CD14-positive monocyte (primary cell): ENCODE measurements around the gene PLCH2. TPM values are rescaled to one million over a fixed set of nuclear protein-coding genes. Genes with fewer than 3 reads are reported as not detected.

ENCODE experiments used
- DNase-seq, 3 donors: peaks; one replicate each; pipeline ENCODE4 v3.0.0-alpha.2; 2011 to 2022
- H2AFZ ChIP-seq: 2 replicates; pipeline ENCODE4 v1.6.0; 2012; ENCODE audit warnings: mild to moderate bottlenecking, low read depth, low read length, inconsistent platforms; ENCODE audit not compliant: insufficient read depth, poor library complexity, severe bottlenecking
- H3K27ac ChIP-seq, 2 donors: 1 replicate in 1 of 2; 2 replicates in 1 of 2; pipeline ENCODE4 v1.5.1; 2012 to 2013; ENCODE audit warnings: low read length in 2 of 2, control low read depth in 1 of 2, inconsistent platforms in 1 of 2, low read depth in 1 of 2, mild to moderate bottlenecking in 1 of 2
- H3K27me3 ChIP-seq, 2 donors: one replicate each; pipeline versions ENCODE4 v1.6.0 to v1.6.1; 2011 to 2013; ENCODE audit warnings: low read length in 2 of 2; ENCODE audit not compliant: control insufficient read depth in 2 of 2, insufficient read depth in 2 of 2
- H3K36me3 ChIP-seq, 2 donors: replicated peaks in 1 of 2; 1 replicate in 1 of 2; 2 replicates in 1 of 2; pipeline versions ENCODE4 v1.5.1 to v1.6.1; 2012 to 2013; ENCODE audit warnings: low read length in 2 of 2, control low read depth in 1 of 2, inconsistent platforms in 1 of 2, mild to moderate bottlenecking in 1 of 2; ENCODE audit not compliant: insufficient read depth in 2 of 2, control insufficient read depth in 1 of 2
- H3K4me1 ChIP-seq, 2 donors: 1 replicate in 1 of 2; 2 replicates in 1 of 2; pipeline versions ENCODE4 v1.5.1 to v1.6.1; 2012 to 2013; ENCODE audit warnings: low read length in 2 of 2, control low read depth in 1 of 2, inconsistent platforms in 1 of 2, mild to moderate bottlenecking in 1 of 2, moderate library complexity in 1 of 2; ENCODE audit not compliant: insufficient read depth in 2 of 2, control insufficient read depth in 1 of 2
- H3K4me2 ChIP-seq: replicated peaks from 2 replicates; pipeline ENCODE3; 2012; ENCODE audit warnings: low read length, moderate library complexity, mild to moderate bottlenecking; ENCODE audit not compliant: poor library complexity, severe bottlenecking; ENCODE audit errors: extremely low read depth
- H3K4me3 ChIP-seq, 3 experiments: fragments of 200-600 bp in 1 of 3; sonication (generic) in 1 of 3; replicated peaks in 1 of 3; 1 replicate in 2 of 3; 2 replicates in 1 of 3; pipeline ENCODE4 v1.5.1; 2011 to 2013; ENCODE audit warnings: low read length in 3 of 3, mild to moderate bottlenecking in 3 of 3, control low read depth in 2 of 3, low read depth in 2 of 3, inconsistent platforms in 1 of 3, moderate library complexity in 1 of 3
- H3K79me2 ChIP-seq: 2 replicates; pipeline ENCODE4 v1.6.0; 2012; ENCODE audit warnings: mild to moderate bottlenecking, control low read depth, inconsistent platforms, low read length, moderate library complexity; ENCODE audit not compliant: insufficient read depth
- H3K9ac ChIP-seq: 2 replicates; pipeline ENCODE4 v1.6.0; 2017; ENCODE audit warnings: low read length, mild to moderate bottlenecking; ENCODE audit not compliant: insufficient read depth, poor library complexity, severe bottlenecking
- H3K9me3 ChIP-seq, 2 donors: replicated peaks in 1 of 2; 1 replicate in 1 of 2; 2 replicates in 1 of 2; pipeline versions ENCODE4 v1.5.1 to v1.6.1; 2012 to 2013; ENCODE audit warnings: low read length in 2 of 2, control low read depth in 1 of 2; ENCODE audit not compliant: control insufficient read depth in 1 of 2, insufficient read depth in 1 of 2
- H4K20me1 ChIP-seq: 2 replicates; pipeline ENCODE4 v1.6.0; 2012; ENCODE audit warnings: mild to moderate bottlenecking, low read length, control low read depth, moderate library complexity; ENCODE audit not compliant: insufficient read depth
- H3K27ac Mint-ChIP-seq, 7 donors: one replicate each; pipeline ENCODE4 v1.8.0; 2020; ENCODE audit warnings: mild to moderate bottlenecking in 7 of 7, mixed read lengths in 7 of 7, moderate library complexity in 6 of 7, inconsistent platforms in 2 of 7
- H3K27me3 Mint-ChIP-seq, 3 donors: one replicate each; pipeline ENCODE4 v1.8.0; 2021 to 2022; ENCODE audit warnings: low read depth in 3 of 3, mild to moderate bottlenecking in 3 of 3, mixed read lengths in 3 of 3, moderate library complexity in 3 of 3, inconsistent platforms in 1 of 3
- H3K36me3 Mint-ChIP-seq, 2 donors: one replicate each; pipeline ENCODE4 v1.8.0; 2020; ENCODE audit warnings: mixed read lengths in 2 of 2, inconsistent platforms in 1 of 2, mild to moderate bottlenecking in 1 of 2
- H3K4me1 Mint-ChIP-seq: one replicate; pipeline ENCODE4 v1.8.0; 2020; ENCODE audit warnings: mild to moderate bottlenecking, mixed read lengths
- H3K4me3 Mint-ChIP-seq, 2 donors: one replicate each; pipeline ENCODE4 v1.8.0; 2020; ENCODE audit warnings: mild to moderate bottlenecking in 2 of 2, mixed read lengths in 2 of 2, moderate library complexity in 1 of 2
- H3K9me3 Mint-ChIP-seq, 7 donors: one replicate each; pipeline ENCODE4 v1.8.0; 2020 to 2022; ENCODE audit warnings: mixed read lengths in 7 of 7, mild to moderate bottlenecking in 6 of 7, moderate library complexity in 6 of 7, inconsistent platforms in 2 of 7
- WGBS: methylation state at CpG from one replicate; pipeline ENCODE4 v1.1.5; 2013; ENCODE audit warnings: missing lambda C conversion rate; ENCODE audit not compliant: insufficient coverage; 5-methylcytosine and 5-hydroxymethylcytosine counted together
- intact Hi-C, 2 donors: fragments of 100-400 bp; cut with micrococcal nuclease; formaldehyde crosslinking; loops; one replicate each; pipeline versions ENCODE4 v1.15.0 to v1.15.1; 2023
- polyA plus RNA-seq, 3 donors: library from polyadenylated mRNA; depleted of rRNA in 1 of 3; unstranded in 2 of 3; stranded (reverse) in 1 of 3; fragments of 300-500 nt in 2 of 3; fragments of >200 nt in 1 of 3; fragmentation: Illumina TruSeq in 2 of 3; gene quantifications; 1 replicate in 2 of 3; 2 replicates in 1 of 3; pipeline ENCODE4 v1.2.3, GENCODE V29; 2012 to 2021
- TF ChIP-seq, protein P1 (sequence below): fragments of 200-600 bp; IDR thresholded peaks from one replicate; pipeline ENCODE4 v1.8.0; 2022; ENCODE audit warnings: antibody characterized with exemption, mild to moderate bottlenecking

Gene PLCH2
- polyA plus RNA-seq, 3 donors: 1.2 TPM; not detected in 2

DNA sequence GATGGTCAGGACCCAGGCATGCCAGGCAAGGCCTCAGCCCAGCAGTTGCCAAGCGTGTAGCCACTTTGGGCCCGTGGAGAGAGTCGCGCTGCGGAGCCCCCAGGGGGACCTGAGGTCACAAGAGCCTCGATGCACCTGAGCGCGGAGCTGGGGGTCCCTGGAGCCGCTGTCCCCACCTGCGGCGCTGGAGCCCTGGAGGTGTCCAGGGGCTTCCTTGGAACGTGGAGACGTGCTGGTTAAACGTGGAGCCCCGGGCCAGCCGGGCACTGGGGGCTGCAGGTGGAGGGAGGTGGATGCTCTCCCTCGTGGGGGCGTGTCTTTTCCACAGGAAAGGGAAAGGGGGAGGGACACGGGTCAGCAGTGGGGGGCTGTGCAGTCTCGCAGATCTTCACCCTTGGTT, 3.1 kb downstream of the PLCH2 start:
- no peak overlapping the region for H3K4me2 ChIP-seq
- H3K27me3 Mint-ChIP-seq: peaks cover 0 to 2% (median 1%) of the 10 kb centered on the region in 3 donors
- no peak overlapping the region for H3K27ac ChIP-seq
- H3K4me3 ChIP-seq: no peak overlapping the region
- 80% methylated on average over 19 of the region's 20 CpGs for WGBS
- H3K4me1 Mint-ChIP-seq: no peaks in the 10 kb centered on the region
- TF ChIP-seq, protein P1, sequence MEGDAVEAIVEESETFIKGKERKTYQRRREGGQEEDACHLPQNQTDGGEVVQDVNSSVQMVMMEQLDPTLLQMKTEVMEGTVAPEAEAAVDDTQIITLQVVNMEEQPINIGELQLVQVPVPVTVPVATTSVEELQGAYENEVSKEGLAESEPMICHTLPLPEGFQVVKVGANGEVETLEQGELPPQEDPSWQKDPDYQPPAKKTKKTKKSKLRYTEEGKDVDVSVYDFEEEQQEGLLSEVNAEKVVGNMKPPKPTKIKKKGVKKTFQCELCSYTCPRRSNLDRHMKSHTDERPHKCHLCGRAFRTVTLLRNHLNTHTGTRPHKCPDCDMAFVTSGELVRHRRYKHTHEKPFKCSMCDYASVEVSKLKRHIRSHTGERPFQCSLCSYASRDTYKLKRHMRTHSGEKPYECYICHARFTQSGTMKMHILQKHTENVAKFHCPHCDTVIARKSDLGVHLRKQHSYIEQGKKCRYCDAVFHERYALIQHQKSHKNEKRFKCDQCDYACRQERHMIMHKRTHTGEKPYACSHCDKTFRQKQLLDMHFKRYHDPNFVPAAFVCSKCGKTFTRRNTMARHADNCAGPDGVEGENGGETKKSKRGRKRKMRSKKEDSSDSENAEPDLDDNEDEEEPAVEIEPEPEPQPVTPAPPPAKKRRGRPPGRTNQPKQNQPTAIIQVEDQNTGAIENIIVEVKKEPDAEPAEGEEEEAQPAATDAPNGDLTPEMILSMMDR: no peak
- H2AFZ ChIP-seq: no peak overlapping the region
- H3K9me3 ChIP-seq: no peaks in the 10 kb centered on the region
- H4K20me1 ChIP-seq: no peaks in the 10 kb centered on the region
- no peaks in the 10 kb centered on the region for H3K27me3 ChIP-seq
- no peaks in the 10 kb centered on the region for H3K36me3 Mint-ChIP-seq
- no peaks in the 10 kb centered on the region for H3K36me3 ChIP-seq
- H3K27ac Mint-ChIP-seq: peak overlapping the region in 1 of 7 donors; percentile 43
- H3K79me2 ChIP-seq: no peaks in the 10 kb centered on the region
- H3K4me3 Mint-ChIP-seq: no peak overlapping the region
- no peaks in the 10 kb centered on the region for H3K9me3 Mint-ChIP-seq
- DNase-seq: no peak
- intact Hi-C loops: no loop called here
- H3K9ac ChIP-seq: no peak overlapping the region
- H3K4me1 ChIP-seq: no peaks in the 10 kb centered on the region

DNA sequence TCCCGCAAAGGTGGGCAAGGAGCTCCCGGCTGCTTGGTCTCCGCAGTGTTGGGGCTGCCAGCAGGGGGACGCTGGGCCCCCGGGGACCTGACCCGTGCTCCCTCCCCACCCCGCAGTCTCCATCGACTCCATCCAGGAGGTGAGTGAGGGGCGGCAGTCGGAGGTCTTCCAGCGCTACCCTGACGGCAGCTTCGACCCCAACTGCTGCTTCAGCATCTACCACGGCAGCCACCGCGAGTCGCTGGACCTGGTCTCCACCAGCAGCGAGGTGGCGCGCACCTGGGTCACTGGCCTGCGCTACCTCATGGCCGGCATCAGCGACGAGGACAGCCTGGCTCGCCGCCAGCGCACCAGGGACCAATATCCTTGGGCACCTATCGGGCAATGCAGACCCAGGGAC, 3.5 kb downstream of the PLCH2 start:
- no peaks in the 10 kb centered on the region for H3K9me3 ChIP-seq
- WGBS: 91% methylated on average over 28 of the region's 28 CpGs
- no peaks in the 10 kb centered on the region for H3K9me3 Mint-ChIP-seq
- H3K27me3 ChIP-seq: no peaks in the 10 kb centered on the region
- TF ChIP-seq, protein P1: no peak
- intact Hi-C loops: no loop called here
- H3K9ac ChIP-seq: no peak overlapping the region
- H3K27ac Mint-ChIP-seq: no peak overlapping the region
- H3K4me2 ChIP-seq: no peak overlapping the region
- peaks cover 0 to 4% (median 1%) of the 10 kb centered on the region in 3 donors for H3K27me3 Mint-ChIP-seq
- no peaks in the 10 kb centered on the region for H3K36me3 Mint-ChIP-seq
- H3K27ac ChIP-seq: no peak overlapping the region
- no peaks in the 10 kb centered on the region for H4K20me1 ChIP-seq
- no peaks in the 10 kb centered on the region for H3K4me1 ChIP-seq
- H3K79me2 ChIP-seq: no peaks in the 10 kb centered on the region
- no peaks in the 10 kb centered on the region for H3K36me3 ChIP-seq
- H2AFZ ChIP-seq: no peak overlapping the region
- no peak for DNase-seq
- no peaks in the 10 kb centered on the region for H3K4me1 Mint-ChIP-seq
- no peak overlapping the region for H3K4me3 Mint-ChIP-seq
- H3K4me3 ChIP-seq: no peak overlapping the region
